H9 (cell line): ENCODE data around the gene TIAM2. TPM values are rescaled to one million over a fixed set of nuclear protein-coding genes. Genes with fewer than 3 reads are reported as not detected.

Experiments
- DNase-seq: peaks from one replicate; pipeline ENCODE4 v3.0.0-alpha.2; 2017
- H2AFZ ChIP-seq: one replicate; pipeline ENCODE4 v1.6.1; 2013; ENCODE audit warnings: mild to moderate bottlenecking, low read length, control low read depth, moderate library complexity
- H2AK5ac ChIP-seq: 2 replicates; pipeline ENCODE4 v1.6.1; 2013; ENCODE audit warnings: low read length, control low read depth, mixed read lengths; ENCODE audit not compliant: insufficient read length
- H2BK120ac ChIP-seq: one replicate; pipeline ENCODE4 v1.6.1; 2013; ENCODE audit warnings: low read depth, mild to moderate bottlenecking, low read length, control low read depth, inconsistent platforms; ENCODE audit not compliant: poor library complexity, severe bottlenecking
- H2BK12ac ChIP-seq: 2 replicates; pipeline ENCODE4 v1.6.1; 2013; ENCODE audit warnings: low read length, control low read depth, mixed read lengths, low read depth; ENCODE audit not compliant: insufficient read length
- H2BK15ac ChIP-seq: 2 replicates; pipeline ENCODE4 v1.6.1; 2013; ENCODE audit warnings: low read depth, low read length, control low read depth
- H2BK20ac ChIP-seq: one replicate; pipeline ENCODE4 v1.6.1; 2013; ENCODE audit warnings: low read depth, mild to moderate bottlenecking, low read length, control low read depth, inconsistent platforms; ENCODE audit not compliant: poor library complexity, severe bottlenecking
- H2BK5ac ChIP-seq: 2 replicates; pipeline ENCODE4 v1.6.1; 2013; ENCODE audit warnings: low read length, control low read depth, mixed read lengths; ENCODE audit not compliant: insufficient read length
- H3K14ac ChIP-seq: 2 replicates; pipeline ENCODE4 v1.6.1; 2013; ENCODE audit warnings: low read length, control low read depth; ENCODE audit not compliant: insufficient read depth
- H3K18ac ChIP-seq: 2 replicates; pipeline ENCODE4 v1.6.1; 2013; ENCODE audit warnings: low read depth, mild to moderate bottlenecking, mixed read lengths, low read length, control low read depth; ENCODE audit not compliant: insufficient read length
- H3K23ac ChIP-seq: 2 replicates; pipeline ENCODE4 v1.6.1; 2013; ENCODE audit warnings: low read length, control low read depth, mixed read lengths, low read depth; ENCODE audit not compliant: insufficient read length
- H3K23me2 ChIP-seq: 2 replicates; pipeline ENCODE4 v1.6.1; 2013; ENCODE audit warnings: low read depth, mild to moderate bottlenecking, mixed read lengths, low read length, control low read depth; ENCODE audit not compliant: insufficient read length, poor library complexity, severe bottlenecking
- H3K27ac ChIP-seq: 2 replicates; pipeline ENCODE4 v1.5.1; 2013; ENCODE audit warnings: low read length, control low read depth, mixed read lengths, low read depth; ENCODE audit not compliant: insufficient read length
- H3K27me3 ChIP-seq: 2 replicates; pipeline ENCODE4 v1.6.1; 2013; ENCODE audit warnings: low read length, control low read depth, inconsistent platforms; ENCODE audit not compliant: insufficient read depth
- H3K4ac ChIP-seq: 2 replicates; pipeline ENCODE4 v1.6.1; 2013; ENCODE audit warnings: low read depth, mild to moderate bottlenecking, control low read depth, inconsistent platforms, low read length, moderate library complexity
- H3K4me1 ChIP-seq: 2 replicates; pipeline ENCODE4 v1.6.1; 2013; ENCODE audit warnings: low read length, control low read depth, inconsistent platforms; ENCODE audit not compliant: insufficient read depth
- H3K4me2 ChIP-seq: 2 replicates; pipeline ENCODE4 v1.6.1; 2013; ENCODE audit warnings: low read length, control low read depth, mixed read lengths; ENCODE audit not compliant: insufficient read length, insufficient read depth
- H3K56ac ChIP-seq: 2 replicates; pipeline ENCODE4 v1.6.1; 2013; ENCODE audit warnings: low read depth, mild to moderate bottlenecking, mixed read lengths, low read length, control low read depth; ENCODE audit not compliant: insufficient read length
- H3K79me1 ChIP-seq: 2 replicates; pipeline ENCODE4 v1.6.1; 2013; ENCODE audit warnings: low read depth, mild to moderate bottlenecking, moderate library complexity, low read length, control low read depth, inconsistent platforms; ENCODE audit not compliant: insufficient read depth, poor library complexity, severe bottlenecking
- H3K79me2 ChIP-seq: 2 replicates; pipeline ENCODE4 v1.6.1; 2013; ENCODE audit warnings: low read length, control low read depth, inconsistent platforms; ENCODE audit not compliant: insufficient read depth
- H3K9ac ChIP-seq: 2 replicates; pipeline ENCODE4 v1.6.1; 2013; ENCODE audit warnings: low read length, control low read depth, mixed read lengths; ENCODE audit not compliant: insufficient read length; ENCODE audit errors: extremely low read depth
- H3K9me3 ChIP-seq: one replicate; pipeline ENCODE4 v1.6.1; 2013; ENCODE audit warnings: low read depth, low read length, inconsistent platforms; ENCODE audit not compliant: control insufficient read depth
- H3T11ph ChIP-seq: one replicate; pipeline ENCODE4 v1.6.1; 2013; ENCODE audit warnings: mild to moderate bottlenecking, low read length, control low read depth, inconsistent platforms
- H4K20me1 ChIP-seq: one replicate; pipeline ENCODE4 v1.6.1; 2013; ENCODE audit not compliant: control insufficient read depth, insufficient read length, insufficient read depth
- H4K5ac ChIP-seq: 2 replicates; pipeline ENCODE4 v1.6.1; 2013; ENCODE audit warnings: low read depth, mild to moderate bottlenecking, mixed read lengths, low read length, control low read depth; ENCODE audit not compliant: insufficient read length
- H4K8ac ChIP-seq: replicated peaks from 2 replicates; pipeline ENCODE4 v1.6.1; 2013; ENCODE audit warnings: low read length, control low read depth, mixed read lengths, low read depth; ENCODE audit not compliant: insufficient read length
- H4K91ac ChIP-seq: 2 replicates; pipeline ENCODE4 v1.6.1; 2013; ENCODE audit warnings: low read depth, mild to moderate bottlenecking, moderate library complexity, mixed read lengths, low read length, control low read depth; ENCODE audit not compliant: insufficient read length
- H3K27ac Mint-ChIP-seq, 3 experiments: 2 replicates in 2 of 3; 3 replicates in 1 of 3; pipeline ENCODE4 v1.8.0; 2020 to 2021; ENCODE audit warnings: mixed read lengths in 3 of 3, mild to moderate bottlenecking in 1 of 3, moderate library complexity in 1 of 3
- H3K27me3 Mint-ChIP-seq: 2 replicates; pipeline ENCODE4 v1.8.0; 2021; ENCODE audit warnings: low read depth, mild to moderate bottlenecking, moderate library complexity, mixed read lengths
- H3K36me3 Mint-ChIP-seq, 3 experiments: 2 replicates in 2 of 3; 3 replicates in 1 of 3; pipeline ENCODE4 v1.8.0; 2020 to 2021; ENCODE audit warnings: low read depth in 3 of 3, mixed read lengths in 3 of 3; ENCODE audit not compliant: insufficient read depth in 1 of 3
- H3K4me1 Mint-ChIP-seq, 2 experiments: 2 replicates each; pipeline ENCODE4 v1.8.0; 2020; ENCODE audit warnings: mixed read lengths in 2 of 2
- H3K4me3 Mint-ChIP-seq, 2 experiments: 2 replicates in 1 of 2; 3 replicates in 1 of 2; pipeline ENCODE4 v1.8.0; 2020 to 2021; ENCODE audit warnings: mild to moderate bottlenecking in 2 of 2, mixed read lengths in 2 of 2, moderate library complexity in 1 of 2
- H3K9me3 Mint-ChIP-seq, 2 experiments: 2 replicates in 1 of 2; 3 replicates in 1 of 2; pipeline ENCODE4 v1.8.0; 2020; ENCODE audit warnings: mild to moderate bottlenecking in 2 of 2, mixed read lengths in 2 of 2, moderate library complexity in 1 of 2
- CTCF ChIP-seq: fragments of 200-600 bp; sonication (generic); conservative IDR thresholded peaks from 3 replicates; pipeline ENCODE4 v1.8.0; 2021; ENCODE audit warnings: antibody characterized with exemption, mild to moderate bottlenecking
- WGBS: extraction: QIAGEN DNeasy Blood & Tissue Kit; methylation state at CpG from one replicate; pipeline ENCODE4 v1.1.7; 2013; ENCODE audit warnings: missing lambda C conversion rate, low lambda C conversion rate, mixed read lengths; ENCODE audit not compliant: insufficient read length; ENCODE audit errors: extremely low coverage; 5-methylcytosine and 5-hydroxymethylcytosine counted together
- total RNA-seq: library from RNA; stranded (reverse); gene quantifications from 2 replicates; pipeline ENCODE4 v1.2.1, GENCODE V29; 2021

TIAM2 gene
- total RNA-seq, 1 experiment from 2014 or later, result 6.3 TPM

GRCh38 chr6:155162682-155163081, 167.6 kb downstream of the TIAM2 start:
- Histone ChIP-seq H3K79me1 (no peaks in the 10 kb centered on the region), H3K56ac (no peak overlapping the region), H3K23me2 (no peaks in the 10 kb centered on the region), H2BK12ac (no peak overlapping the region), H3T11ph (no peak overlapping the region), H2BK5ac (no peak overlapping the region), H4K8ac (no peak overlapping the region), H2AFZ (no peak overlapping the region), H3K9ac (no peak overlapping the region), H3K14ac (no peak overlapping the region), H3K79me2 (no peaks in the 10 kb centered on the region), H2BK120ac (no peak overlapping the region), H3K4ac (no peak overlapping the region), H3K27me3 (no peaks in the 10 kb centered on the region), H4K5ac (no peak overlapping the region), H2AK5ac (no peak overlapping the region), H3K18ac (no peak overlapping the region), H3K4me1 (peaks cover 6% of the 10 kb centered on the region; the same call in 1 of the 2 replicates), H4K91ac (no peak overlapping the region), H3K27ac (no peak overlapping the region), H3K23ac (no peak overlapping the region), H4K20me1 (no peaks in the 10 kb centered on the region), H3K9me3 (no peaks in the 10 kb centered on the region), H2BK20ac (no peak overlapping the region), H3K4me2 (no peak overlapping the region), H2BK15ac (no peak overlapping the region)
- TF ChIP-seq CTCF, result no peak
- Mint-ChIP-seq H3K27me3 (no peaks in the 10 kb centered on the region), H3K36me3 (peaks cover 0 to 22% (median 16%) of the 10 kb centered on the region in 3 experiments; a peak in 5 of 7 replicates), H3K4me1 (peaks cover 11 to 19% of the 10 kb centered on the region in 2 experiments), H3K27ac (no peak overlapping the region), H3K4me3 (no peak overlapping the region), H3K9me3 (no peaks in the 10 kb centered on the region)
- no CpG with 5 or more reads among the region's 3 CpGs for WGBS
- DNase-seq, result no peak
